Measurements from ENCODE around the gene GPS1.

Gene GPS1

DNA sequence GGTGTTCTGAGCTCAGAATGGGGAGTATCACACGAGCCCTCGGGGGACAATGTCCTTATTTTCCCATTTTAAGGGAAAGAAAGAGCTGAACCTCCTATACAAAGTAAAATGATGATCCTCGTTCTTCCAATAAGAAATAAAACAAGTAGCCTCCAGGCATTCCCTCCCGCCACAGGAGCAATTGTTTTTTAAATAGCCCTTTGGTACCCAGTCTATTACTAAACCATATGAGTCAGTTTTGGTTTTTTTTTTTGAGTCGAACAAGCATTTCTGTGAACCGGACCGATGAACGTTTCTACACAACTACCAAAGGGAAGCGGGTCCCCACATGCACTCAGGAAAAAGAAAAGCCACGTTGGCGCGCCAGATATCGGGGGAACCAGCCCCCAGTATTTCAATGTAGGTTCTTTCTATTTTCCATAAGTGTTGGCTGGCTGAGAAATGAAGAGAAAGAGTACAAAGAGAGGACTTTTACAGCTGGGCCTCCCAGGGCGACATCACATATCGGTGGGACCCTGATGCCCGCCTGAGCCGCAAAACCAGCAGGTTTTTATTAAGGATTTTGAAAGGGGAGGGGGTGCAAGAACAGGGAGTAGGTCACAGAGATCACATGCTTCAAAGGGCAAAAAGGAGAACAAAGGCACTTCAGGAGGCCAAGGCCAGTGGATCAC lies 10.4 kb upstream of the GPS1 start:
- DNase-seq, result no peak

DNA sequence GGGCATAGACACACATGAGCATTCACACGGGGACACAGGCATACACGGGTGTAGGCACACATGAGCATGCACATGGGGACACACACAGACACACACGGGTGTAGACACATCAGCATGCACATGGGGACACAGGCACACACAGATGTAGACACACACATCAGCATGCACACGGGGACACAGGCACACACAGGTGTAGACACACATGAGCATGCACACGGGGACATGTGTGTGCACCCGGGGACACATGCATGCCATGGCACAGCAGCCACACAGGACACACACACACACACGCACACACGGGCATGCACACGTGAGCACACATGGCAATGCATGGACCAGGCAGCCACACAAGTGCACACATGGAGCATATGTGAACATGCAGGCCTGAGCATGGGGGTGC lies 9.0 kb upstream of the GPS1 start:
- no peak for DNase-seq

DNA sequence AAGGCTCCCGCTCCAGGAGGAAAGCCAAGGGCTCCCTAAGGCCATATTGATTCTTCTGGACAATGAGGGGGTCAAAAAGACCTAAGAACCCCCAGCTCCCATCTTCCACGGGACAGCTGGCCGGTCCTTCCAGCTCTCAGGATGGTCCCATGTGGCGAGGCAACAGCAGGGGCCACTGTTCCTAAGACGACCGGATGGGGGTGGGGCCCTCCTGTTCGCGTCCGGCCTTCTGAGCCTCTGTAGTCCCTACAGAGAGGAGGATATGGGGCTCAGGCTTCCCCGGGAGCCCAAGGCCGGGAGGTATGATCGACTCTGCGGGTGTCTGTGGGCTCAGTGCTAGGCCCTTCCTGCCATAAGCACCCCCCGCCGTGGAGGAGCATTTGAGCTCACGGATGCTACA lies 8.2 kb upstream of the GPS1 start:
- no peak for DNase-seq

DNA sequence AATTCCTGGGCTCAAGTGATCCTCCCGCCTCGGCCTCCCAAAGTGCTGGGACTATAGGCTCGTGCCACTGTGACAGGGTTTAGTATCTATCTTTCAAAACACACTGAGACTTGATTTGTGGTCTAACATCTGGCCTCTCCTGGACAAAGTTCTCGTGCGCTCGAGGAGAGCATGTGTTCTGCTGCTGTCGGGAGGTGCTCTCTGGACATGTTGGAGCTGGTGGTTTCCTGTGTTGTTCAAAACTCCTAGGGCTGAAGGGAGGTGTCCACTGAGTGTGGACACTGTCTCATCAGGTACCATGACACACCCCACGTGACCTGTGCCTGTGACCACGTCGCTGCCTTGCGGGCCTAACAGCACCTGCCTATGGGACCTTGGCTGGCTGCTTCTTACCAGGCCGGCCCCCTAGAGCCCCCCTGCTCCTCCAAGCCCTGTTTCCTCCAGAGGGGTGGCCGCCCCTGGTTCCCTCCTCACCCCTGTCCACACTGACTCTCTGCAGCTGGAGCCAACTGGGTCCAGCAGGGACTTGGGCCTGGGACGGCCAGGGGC lies 5.7 kb upstream of the GPS1 start:
- DNase-seq, result no peak

DNA sequence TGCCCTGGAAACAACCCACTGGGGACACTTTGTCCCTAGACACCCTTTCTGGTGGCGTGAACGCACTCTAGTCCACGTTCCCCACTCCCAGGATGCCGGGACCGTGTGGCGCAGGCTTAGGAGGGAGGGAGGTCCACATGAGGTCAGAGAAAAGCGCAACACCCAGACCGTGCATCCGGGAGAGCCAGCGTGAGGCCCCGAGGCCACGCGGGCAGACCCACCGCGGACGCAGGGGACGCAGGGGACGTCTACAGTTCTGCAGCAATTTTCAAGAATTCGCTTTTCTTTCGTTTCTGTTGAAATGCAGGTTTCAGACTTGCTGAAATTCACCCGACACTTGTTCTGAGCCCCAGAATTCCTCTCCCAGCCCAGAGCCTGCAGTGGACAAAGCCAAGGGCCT lies 4.8 kb upstream of the GPS1 start:
- no peak for DNase-seq

DNA sequence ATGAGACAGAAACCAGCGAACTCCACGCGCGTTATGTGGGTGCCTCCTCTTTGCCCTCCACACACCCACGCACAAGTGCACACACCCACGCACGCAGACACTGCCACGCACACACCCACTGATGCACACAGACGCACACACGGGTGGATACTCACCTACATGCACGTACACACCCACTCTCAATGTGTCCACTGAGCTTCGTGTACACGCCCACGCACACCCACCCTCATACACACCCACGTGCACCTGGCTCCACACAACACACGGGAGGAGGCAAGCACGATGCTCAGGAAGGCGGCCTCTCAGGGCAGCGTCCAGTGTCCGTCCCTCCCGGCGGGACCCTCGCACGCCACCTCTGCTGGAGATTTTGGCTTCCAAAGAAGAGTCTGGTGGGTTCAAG lies 4.3 kb upstream of the GPS1 start:
- DNase-seq, result no peak

DNA sequence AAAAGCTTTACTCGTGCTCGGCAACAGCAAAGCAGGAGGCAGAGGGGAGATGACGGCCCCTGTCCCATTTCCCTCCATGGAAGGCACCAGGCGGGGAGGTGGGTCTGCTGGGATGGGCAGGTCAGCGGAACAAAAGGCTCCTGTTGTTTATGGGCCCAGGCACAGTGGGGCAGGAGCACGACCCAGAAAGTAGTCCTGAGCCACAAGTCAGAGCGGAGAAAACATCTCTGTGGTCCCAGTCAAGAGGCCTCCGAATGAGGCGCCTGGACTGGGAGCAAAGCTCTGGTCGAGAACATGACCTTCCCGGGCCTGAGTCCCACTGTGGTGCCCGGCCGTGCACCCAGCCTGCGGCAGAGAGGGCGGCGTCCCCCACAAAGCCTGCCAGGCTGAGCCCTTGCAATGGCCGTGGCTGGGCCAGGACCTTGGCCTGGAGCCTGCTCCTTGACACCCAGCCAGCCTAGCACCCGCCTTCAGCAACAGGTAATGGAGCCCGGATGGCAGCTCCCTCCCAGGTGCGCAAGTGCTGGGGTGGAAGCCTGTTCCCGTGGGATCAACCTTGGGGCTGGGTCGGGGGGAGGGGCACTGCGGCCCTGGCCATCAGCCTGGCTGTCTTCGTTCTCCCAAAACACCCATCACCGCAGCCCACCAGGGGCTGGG lies 3.7 kb upstream of the GPS1 start:
- no peak for DNase-seq

DNA sequence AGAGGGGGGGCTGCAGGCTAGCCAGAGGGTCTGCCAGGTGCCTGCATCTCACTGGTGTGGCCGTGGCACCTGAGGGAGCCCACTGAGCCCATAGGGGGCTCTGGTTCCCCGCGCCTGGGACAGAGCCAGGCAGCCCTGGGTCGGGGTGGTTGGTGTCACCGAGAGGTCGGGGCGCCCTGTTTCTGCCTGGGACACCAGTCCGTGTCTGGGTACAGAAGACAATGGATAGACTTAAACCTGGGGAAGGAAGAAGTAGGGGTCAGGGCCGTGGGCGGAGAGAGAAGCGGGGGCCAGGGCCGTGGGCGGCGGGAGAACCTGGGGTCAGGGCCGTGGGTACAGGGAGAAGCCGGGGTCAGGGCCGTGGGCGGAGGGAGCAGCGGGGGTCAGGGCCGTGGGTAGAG lies 3.1 kb upstream of the GPS1 start:
- no peak for DNase-seq

DNA sequence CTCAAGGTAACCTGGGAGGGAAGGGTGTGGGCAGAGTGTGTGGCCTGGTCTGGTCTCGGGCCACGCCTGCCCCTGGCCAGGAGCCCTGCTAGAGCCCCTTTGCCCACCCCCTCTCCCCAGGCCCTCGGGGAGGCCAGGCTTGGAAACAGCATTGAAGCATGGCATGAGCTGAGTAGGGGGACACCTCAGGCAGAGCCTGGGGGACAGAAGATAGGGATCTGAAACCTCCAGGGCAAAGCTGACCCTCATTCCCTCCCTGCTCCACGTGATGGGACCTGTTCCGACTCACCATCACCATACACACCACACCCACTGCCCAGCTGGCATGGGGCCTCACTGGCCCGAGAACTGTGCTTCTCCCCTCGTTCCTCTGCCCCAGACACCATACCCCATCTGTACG lies 2.6 kb upstream of the GPS1 start:
- no peak for DNase-seq

DNA sequence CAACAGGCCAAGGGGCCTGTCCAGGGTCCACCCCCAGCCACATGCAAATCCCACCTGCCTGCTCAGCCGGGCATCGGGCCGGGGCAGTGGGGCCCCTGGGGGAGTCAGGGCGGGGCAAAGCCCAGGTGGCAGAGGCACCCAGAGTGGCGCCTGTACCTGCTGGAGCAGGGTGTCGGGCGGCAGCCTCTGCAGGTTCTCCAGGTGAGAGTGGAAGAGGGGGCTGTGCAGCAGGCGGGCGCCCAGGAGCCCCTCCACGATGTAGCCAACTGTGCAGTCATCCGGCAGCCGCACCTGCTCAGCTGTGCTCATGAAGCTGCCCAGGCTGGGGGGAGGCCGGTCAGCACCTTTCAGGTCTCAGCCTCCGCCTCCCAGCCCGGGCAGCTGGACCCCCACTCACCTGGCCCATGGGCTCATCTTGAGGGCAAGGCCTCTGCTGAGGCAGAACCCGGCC lies 2.2 kb upstream of the GPS1 start:
- DNase-seq, result no peak

DNA sequence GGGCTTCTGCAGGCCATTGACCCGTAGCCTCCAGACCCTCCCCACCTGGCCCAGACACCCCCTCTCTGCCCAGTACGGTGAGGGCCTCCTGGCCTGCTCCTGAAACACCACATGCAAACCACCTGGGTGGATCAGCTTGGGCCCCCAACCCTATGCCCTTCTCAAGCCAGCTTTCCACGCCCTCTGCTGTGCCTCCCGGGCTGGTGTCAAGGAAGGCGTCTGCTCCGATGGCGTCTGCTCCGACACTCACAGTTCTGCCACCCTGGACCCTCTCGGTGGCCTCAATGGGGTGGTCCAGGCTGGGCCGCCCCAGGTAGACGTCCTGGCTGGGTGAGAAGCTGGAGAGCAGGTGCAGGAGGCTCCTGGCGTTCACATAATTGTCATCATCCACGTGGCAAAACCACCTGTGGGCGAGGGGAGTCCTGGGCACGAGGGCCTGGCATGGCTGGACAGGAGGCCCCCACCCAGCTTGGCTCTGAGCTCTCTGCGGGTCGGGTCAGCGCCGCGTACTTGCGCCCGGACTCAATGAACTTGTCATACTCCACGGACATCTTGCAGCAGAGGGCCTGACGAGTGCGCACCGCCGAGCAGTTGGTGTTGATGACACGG lies 1.4 kb upstream of the GPS1 start:
- no peak for DNase-seq

DNA sequence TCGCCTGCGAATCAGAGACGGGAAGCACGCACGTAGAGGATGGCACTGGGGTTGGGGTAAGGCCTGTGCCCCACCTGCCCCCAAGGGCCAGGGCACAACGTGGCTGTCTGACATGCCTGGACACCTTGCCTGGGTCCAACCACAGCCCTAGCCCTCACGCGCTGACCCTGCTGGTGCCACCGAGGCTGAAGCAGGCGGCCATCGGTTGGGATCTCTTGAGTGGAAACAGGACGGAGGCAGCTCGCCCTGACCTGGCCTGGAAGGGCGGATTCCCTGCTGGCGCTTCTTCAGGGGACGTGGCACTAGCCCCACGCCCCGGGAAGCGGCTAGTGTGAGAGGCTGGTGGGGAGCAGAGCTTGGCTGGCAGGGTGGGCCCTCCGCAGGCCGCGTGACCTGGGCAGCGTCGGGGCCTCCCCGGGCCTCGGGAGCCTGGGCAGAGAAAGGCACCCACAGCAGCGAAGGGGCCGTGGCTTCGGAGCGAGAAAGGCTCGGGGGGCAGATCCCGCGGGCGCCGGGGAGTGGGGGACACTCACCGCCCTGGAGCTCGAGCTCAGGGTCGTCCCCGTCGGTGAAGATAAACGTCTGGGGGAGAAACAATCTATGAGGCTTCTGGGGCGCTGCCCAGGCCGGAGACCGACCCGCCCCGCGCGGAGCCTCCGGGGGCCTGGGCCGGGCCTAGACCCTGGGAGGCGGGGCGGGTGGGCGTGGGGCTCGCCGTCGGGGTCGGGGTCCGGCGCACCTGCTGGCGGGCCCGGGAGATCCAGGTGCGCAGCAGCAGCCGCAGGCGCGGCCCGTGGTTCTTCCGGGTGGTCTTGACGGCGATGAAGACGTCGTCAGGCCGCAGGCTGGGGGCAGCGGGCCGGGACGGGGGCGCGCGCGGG lies 697 bp upstream of the GPS1 start:
- no peak for DNase-seq

DNA sequence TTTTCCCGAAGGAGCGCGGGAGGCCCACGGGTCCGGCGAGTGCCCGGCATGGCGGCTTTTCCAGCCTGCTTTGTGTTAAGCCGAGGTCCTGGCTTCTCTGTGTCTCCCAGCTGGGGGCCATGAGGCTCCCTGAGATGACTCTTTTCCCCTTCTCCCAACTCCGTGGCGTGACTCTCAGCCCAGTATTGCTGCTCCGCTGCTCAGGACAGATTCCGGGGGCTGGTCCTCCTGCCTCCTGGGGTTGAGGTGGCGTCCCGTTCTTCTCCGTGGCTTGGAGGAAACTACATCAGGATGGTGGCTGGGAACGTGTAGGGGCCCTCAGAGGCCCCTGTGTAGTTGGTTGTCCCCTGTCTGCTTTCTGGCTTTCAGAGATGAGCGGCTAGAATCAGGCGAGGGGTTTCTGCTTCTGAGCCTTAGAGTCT lies 951 bp downstream of the GPS1 start:
- no peak for DNase-seq

DNA sequence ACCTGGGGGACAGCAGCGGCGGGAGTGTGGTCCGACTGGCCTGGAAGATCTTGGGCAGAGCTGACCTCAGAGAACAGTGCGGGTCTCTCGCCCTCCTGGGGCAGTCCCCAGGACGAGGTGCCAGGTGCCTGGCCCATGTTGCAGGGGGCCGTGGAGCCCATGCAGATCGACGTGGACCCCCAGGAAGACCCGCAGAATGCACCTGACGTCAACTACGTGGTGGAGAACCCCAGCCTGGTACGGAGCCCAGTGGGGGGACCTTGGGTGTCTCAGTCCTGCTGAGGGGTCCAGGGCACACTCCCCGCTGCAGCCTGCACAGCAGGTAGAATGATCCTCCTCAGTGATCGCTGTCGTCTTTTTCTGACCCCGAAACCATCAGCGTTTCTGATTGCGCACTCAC lies 1.4 kb downstream of the GPS1 start:
- DNase-seq, result no peak

DNA sequence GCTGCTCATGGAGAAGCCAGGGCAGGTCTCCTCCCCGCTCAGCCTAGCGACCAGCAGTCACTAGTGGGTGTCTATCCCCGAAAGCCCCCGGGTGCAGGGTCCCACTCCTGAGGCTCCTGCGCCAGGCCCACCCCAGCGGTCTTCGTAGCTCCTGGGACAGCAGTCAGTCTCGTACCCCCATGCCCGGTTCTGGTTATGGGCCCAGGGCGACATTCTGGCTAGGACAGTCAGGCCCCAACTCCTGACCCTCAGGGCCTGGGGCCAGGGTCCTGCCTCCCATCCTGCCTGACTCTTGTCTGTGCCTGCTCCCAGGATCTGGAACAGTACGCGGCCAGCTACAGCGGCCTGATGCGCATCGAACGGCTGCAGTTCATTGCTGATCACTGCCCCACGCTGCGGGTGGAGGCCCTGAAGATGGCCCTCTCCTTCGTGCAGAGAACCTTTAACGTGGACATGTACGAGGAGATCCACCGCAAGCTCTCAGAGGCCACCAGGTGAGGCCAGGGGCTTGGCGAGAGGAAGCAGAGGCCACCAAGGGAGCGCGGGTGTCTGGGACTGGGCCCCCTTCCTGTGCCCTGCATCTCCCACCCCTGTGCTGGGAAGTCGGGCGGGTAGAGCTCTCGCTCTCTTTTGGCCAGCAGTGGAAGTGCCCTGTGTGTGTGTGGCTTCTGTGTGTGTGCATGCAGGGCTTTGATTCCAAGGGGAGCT lies 2.0 kb downstream of the GPS1 start:
- DNase-seq, result no peak

DNA sequence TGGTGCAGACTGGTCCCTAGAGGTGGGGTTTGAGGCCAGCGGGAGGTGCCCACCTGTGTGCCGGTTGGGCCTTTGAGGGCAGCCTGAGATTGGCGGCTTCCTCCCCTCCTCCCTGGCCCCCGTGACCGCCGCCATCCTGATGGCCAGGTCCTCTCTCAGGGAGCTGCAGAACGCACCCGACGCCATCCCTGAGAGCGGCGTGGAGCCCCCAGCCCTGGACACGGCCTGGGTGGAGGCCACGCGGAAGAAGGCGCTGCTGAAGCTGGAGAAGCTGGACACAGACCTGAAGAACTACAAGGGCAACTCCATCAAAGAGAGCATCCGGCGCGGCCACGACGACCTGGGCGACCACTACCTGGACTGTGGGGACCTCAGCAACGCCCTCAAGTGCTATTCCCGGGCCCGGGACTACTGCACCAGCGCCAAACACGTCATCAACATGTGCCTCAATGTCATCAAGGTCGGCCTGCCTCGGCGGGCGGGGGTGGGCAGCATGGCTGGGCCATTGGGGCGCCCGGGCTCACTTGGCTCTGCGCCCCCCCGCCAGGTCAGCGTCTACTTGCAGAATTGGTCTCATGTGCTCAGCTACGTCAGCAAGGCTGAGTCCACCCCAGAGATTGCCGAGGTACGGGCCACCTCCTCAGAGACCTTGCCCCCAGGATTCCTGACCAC lies 2.8 kb downstream of the GPS1 start:
- DNase-seq, result no peak

DNA sequence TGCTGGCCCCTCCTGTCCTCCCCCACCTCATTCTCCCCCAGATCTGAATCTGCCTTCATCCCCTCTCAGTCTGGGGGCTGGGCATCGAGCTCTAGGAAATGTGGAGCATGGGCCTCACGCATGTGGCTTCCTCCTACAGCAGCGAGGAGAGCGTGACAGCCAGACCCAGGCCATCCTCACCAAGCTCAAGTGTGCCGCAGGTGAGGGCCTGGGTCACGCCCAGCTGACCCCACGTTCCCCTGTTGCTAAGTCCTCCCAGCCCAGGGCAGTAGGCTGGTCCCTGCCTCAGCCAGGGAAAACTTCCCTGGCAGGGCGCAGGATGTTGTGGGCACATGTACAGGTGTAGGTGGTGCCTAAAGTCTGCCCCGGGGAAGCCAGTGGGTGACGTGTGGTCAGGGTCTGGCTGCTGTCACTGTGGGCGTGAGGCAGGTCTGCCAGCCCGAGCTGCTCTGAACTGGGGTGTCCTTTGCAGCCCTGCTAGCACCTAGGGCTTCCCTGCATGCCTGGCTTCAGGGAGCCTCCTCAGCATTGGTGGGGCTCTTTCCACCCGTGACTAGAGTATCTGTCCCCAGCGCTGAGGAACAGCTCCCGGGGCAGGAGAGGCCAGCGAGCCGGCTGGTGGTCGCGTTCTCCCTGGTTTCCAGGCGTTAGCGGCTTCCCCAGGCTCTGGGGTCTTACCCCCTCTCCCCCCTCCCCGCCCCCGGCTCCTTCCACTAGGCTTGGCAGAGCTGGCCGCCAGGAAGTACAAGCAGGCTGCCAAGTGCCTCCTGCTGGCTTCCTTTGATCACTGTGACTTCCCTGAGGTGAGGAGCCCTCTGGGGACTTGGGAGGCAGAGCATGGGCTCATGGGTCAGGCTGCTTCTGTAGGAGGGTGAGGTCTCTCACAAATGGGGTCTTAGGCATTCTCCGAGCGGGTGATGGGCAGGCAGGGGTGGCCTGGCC lies 3.6 kb downstream of the GPS1 start:
- DNase-seq, result no peak

DNA sequence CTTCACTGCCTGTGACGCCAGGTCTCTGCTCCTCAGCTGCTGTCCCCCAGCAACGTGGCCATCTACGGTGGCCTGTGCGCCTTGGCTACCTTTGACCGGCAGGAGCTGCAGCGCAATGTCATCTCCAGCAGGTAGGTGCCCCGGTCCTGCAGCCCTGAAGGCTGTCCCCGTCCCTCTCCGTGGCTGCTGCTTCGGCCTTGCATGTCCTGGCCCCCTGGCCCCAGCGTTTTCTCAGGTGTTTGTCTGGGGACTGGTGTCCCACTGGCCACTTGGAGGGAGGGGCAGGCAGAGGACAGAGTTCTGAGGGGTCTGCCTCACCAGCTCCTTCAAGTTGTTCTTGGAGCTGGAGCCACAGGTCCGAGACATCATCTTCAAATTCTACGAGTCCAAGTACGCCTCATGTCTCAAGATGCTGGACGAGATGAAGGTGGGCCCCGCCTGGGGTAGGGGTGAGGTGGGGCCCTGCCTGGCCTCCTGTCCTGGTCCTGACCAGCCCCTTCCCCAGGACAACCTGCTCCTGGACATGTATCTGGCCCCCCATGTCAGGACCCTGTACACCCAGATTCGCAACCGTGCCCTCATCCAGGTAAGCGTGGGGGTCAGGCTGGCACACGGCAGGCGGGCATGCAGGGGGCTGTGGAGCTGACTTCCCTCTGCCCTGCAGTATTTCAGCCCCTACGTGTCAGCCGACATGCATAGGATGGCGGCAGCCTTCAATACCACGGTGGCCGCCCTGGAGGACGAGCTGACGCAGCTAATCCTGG lies 4.4 kb downstream of the GPS1 start:
- no peak for DNase-seq

Measured in hypothalamus (tissue), 51 donors.